DND-41 (cell line): ENCODE measurements around the gene ADRM1.

Source experiments
- ATAC-seq: fragments of 200-7000 bp; cut with Tn5 transposase; 3 replicates; pipeline ENCODE4 v1.9.1; 2021; ENCODE audit warnings: low read depth; ENCODE audit not compliant: insufficient read depth
- DNase-seq: peaks from one replicate; pipeline ENCODE4 v3.0.0-alpha.2; 2020
- H2AFZ ChIP-seq: 2 replicates; pipeline ENCODE4 v1.6.0; 2012; ENCODE audit warnings: low read depth, low read length
- H3K27ac ChIP-seq: 2 replicates; pipeline ENCODE4 v1.5.1; 2012; ENCODE audit warnings: low read length, inconsistent platforms
- H3K27me3 ChIP-seq: fragments of 200-600 bp; sonication (generic); 2 replicates; pipeline ENCODE4 v1.6.0; 2012; ENCODE audit warnings: low read length, mild to moderate bottlenecking, inconsistent platforms; ENCODE audit not compliant: insufficient read depth, poor library complexity
- H3K36me3 ChIP-seq: 2 replicates; pipeline ENCODE4 v1.5.1; 2012; ENCODE audit warnings: low read length, inconsistent platforms; ENCODE audit not compliant: insufficient read depth
- H3K4me1 ChIP-seq: 2 replicates; pipeline ENCODE4 v1.5.1; 2012; ENCODE audit warnings: mild to moderate bottlenecking, low read length; ENCODE audit not compliant: insufficient read depth
- H3K4me2 ChIP-seq: 2 replicates; pipeline ENCODE4 v1.6.0; 2012; ENCODE audit warnings: mild to moderate bottlenecking, moderate library complexity, low read length, inconsistent platforms; ENCODE audit not compliant: insufficient read depth
- H3K4me3 ChIP-seq, 2 experiments: fragments of 200-600 bp in 1 of 2; shearing (Covaris generic) in 1 of 2; 2 replicates each; pipeline ENCODE4 v1.5.1; 2012 to 2016; ENCODE audit warnings: inconsistent platforms in 2 of 2, low read length in 2 of 2, mild to moderate bottlenecking in 2 of 2, low read depth in 1 of 2, moderate library complexity in 1 of 2
- H3K79me2 ChIP-seq: 2 replicates; pipeline ENCODE4 v1.6.0; 2012; ENCODE audit warnings: low read length, inconsistent platforms; ENCODE audit not compliant: insufficient read depth
- H3K9ac ChIP-seq: 2 replicates; pipeline ENCODE4 v1.6.0; 2012; ENCODE audit warnings: low read depth, mild to moderate bottlenecking, inconsistent platforms, low read length, moderate library complexity
- H3K9me3 ChIP-seq: 2 replicates; pipeline ENCODE4 v1.5.1; 2012; ENCODE audit warnings: low read length, moderate library complexity, mild to moderate bottlenecking, inconsistent platforms; ENCODE audit not compliant: insufficient read depth, severe bottlenecking
- H4K20me1 ChIP-seq: 2 replicates; pipeline ENCODE4 v1.6.0; 2012; ENCODE audit warnings: low read length; ENCODE audit not compliant: insufficient read depth
- CTCF ChIP-seq: IDR thresholded peaks from 2 replicates; pipeline ENCODE4 v1.5.1; 2012; ENCODE audit warnings: borderline replicate concordance, low read length, moderate library complexity, mild to moderate bottlenecking; ENCODE audit not compliant: poor library complexity, severe bottlenecking; ENCODE audit errors: extremely low read depth
- EZH2 ChIP-seq: IDR thresholded peaks from 3 replicates; pipeline ENCODE4 v1.6.1; 2012; ENCODE audit warnings: borderline replicate concordance, low read depth, mild to moderate bottlenecking, moderate library complexity, low read length, inconsistent platforms; ENCODE audit not compliant: severe bottlenecking

Gene ADRM1

GRCh38 chr20:62293111-62293784 lies 9.5 kb upstream of the ADRM1 start:
- no peak for DNase-seq
- no peaks in the 10 kb centered on the region; the same call in 1 of the 2 replicates for H4K20me1 ChIP-seq
- H3K27me3 ChIP-seq, result no peaks in the 10 kb centered on the region
- no peak overlapping the region for H3K9ac ChIP-seq
- H2AFZ ChIP-seq, result no peak overlapping the region
- H3K9me3 ChIP-seq, result no peaks in the 10 kb centered on the region
- TF ChIP-seq EZH2 (no peak), CTCF (no peak)
- no peaks in the 10 kb centered on the region for H3K79me2 ChIP-seq
- no peaks in the 10 kb centered on the region for H3K4me1 ChIP-seq
- no peak for ATAC-seq
- peaks cover 63% of the 10 kb centered on the region for H3K36me3 ChIP-seq
- no peak overlapping the region for H3K4me2 ChIP-seq
- no peak overlapping the region for H3K27ac ChIP-seq
- no peak overlapping the region for H3K4me3 ChIP-seq

GRCh38 chr20:62293946-62294345 lies 8.9 kb upstream of the ADRM1 start:
- Histone ChIP-seq H3K9ac (no peak overlapping the region), H3K4me1 (no peaks in the 10 kb centered on the region)

GRCh38 chr20:62294516-62294915 lies 8.3 kb upstream of the ADRM1 start:
- Histone ChIP-seq H3K9ac (no peak overlapping the region), H3K4me2 (no peak overlapping the region), H3K79me2 (no peaks in the 10 kb centered on the region), H3K36me3 (peaks cover 63% of the 10 kb centered on the region), H3K4me3 (no peak overlapping the region), H3K27me3 (no peaks in the 10 kb centered on the region), H3K4me1 (no peaks in the 10 kb centered on the region), H3K9me3 (no peaks in the 10 kb centered on the region), H2AFZ (no peak overlapping the region), H3K27ac (no peak overlapping the region), H4K20me1 (no peaks in the 10 kb centered on the region; the same call in 1 of the 2 replicates)
- DNase-seq (no peak), ATAC-seq (no peak)
- TF ChIP-seq EZH2 (no peak), CTCF (no peak)

More at GRCh38 chr20:62293946-62294345, 8.9 kb upstream of the ADRM1 start:
- no peak for DNase-seq
- no peak for ATAC-seq
- Histone ChIP-seq H4K20me1 (no peaks in the 10 kb centered on the region; the same call in 1 of the 2 replicates), H3K36me3 (peaks cover 66% of the 10 kb centered on the region), H3K4me3 (no peak overlapping the region), H3K79me2 (no peaks in the 10 kb centered on the region), H3K27ac (no peak overlapping the region), H2AFZ (no peak overlapping the region), H3K27me3 (no peaks in the 10 kb centered on the region), H3K4me2 (no peak overlapping the region), H3K9me3 (no peaks in the 10 kb centered on the region)
- TF ChIP-seq EZH2 (no peak), CTCF (no peak)
